Umbilical cord (tissue), 2 donors: ENCODE results near the gene UCK2. TPM values are rescaled to one million over a fixed set of nuclear protein-coding genes. Genes with fewer than 3 reads are reported as not detected.

Experiments
- DNase-seq: peaks from one replicate; pipeline ENCODE4 v3.0.0-alpha.2; 2015; ENCODE audit warnings: low spot score
- total RNA-seq: library from RNA; depleted of rRNA; stranded (reverse); fragments of >200 nt; gene quantifications from one replicate; pipeline ENCODE4 v1.2.3, GENCODE V29; 2014; ENCODE audit warnings: low replicate concordance; ENCODE audit not compliant: insufficient read depth

Gene UCK2
- total RNA-seq, 1 donor from 2014 or later, result 27.4 TPM

DNA sequence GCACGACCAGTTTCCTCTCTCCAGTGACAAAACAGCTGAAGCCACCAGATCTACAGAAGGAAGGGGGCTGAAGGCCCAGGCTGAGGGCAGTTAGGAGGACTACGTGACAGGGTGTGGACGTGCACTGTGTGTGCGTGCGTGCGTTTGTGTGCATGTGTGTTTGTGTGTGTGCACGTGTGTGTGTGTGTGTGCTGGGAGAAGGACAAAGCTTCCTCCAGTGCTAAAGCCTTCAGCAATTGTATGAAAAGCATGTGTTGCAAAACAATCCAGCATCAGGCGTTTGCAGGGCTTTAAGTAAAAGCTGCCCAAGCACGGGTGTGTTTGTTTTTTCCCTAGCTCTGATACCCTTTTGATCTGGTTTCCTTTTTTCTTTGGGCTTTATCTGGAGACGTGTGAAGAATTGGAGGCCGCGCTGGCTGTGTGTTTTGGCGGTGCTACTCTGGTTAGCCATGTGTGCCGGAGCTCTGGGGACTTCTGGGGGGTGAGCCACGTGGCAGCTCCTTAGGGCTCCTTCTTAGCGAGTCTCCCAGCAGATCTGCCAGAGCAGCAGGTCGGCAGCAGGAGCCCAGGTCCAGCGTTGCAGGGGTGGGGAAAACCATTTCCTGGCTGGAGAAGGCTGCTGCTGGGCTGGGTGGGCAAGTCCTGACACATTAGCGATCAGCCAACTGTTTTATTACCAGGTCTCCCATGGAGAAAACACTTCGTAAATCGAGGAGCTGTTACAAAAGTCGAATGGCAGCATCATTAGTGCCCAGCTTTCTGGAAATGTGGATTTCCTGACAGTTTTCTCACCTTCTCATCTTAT is 73.4 kb downstream of the UCK2 start:
- peak; percentile 66 for DNase-seq

DNA sequence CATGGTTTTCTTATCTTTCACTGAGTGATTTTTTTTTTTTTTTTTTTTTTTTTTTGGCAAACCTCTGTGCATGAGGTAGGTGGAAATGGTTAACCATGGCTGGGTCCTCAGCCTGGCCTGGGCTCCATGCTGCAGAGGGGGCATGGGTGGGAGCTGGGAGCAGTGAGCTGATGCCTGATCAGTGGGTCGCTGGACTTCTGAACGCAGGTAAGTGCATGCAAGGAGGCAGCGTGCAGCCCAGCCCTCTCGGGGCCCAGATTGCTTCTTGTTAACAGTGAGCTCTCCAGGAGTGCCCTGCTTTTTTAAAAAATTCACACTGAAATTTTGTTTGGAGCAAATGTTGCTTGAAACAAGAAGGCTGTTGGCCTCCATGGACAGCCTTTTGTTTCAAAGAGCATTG is 75.2 kb downstream of the UCK2 start:
- no peak for DNase-seq

DNA sequence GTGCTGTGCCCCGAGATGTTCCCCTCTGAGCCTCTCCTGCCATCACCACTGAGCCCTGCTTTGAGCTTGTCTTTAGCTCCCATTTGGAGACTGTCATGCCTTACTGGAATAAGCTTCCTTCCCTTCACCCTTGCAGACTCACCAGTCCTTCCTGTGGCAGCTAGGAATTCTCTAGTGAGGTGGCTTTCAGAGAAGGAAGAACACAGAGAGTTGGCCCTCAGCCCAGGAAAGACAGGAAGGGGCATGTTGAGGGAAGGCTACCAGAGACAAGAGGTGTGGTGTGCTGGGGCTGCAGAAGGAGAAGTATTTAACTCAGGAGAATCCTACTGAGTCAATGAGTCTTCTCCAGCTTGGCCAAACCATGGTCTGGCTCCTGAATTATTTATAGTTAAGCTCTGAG is 76.3 kb downstream of the UCK2 start:
- no peak for DNase-seq

DNA sequence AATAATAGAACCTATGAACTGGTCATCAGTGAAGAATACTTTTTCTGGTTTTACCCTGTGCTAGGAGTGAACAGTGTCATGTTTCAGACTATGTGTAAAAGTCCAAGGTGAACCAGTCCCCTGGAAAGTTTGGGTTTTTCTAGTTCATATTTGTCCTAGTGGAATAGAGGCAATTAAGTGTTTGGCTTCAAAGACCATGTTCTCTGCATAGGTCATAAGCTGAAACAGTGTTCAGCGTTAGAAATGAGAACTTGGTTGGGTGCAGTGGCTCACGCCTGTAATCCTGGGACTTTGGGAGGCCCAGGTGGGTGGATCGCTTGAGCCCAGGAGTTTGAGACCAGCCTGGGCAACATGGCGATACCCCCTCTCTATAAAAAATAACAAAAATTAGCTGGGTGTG is 77.5 kb downstream of the UCK2 start:
- no peak for DNase-seq

DNA sequence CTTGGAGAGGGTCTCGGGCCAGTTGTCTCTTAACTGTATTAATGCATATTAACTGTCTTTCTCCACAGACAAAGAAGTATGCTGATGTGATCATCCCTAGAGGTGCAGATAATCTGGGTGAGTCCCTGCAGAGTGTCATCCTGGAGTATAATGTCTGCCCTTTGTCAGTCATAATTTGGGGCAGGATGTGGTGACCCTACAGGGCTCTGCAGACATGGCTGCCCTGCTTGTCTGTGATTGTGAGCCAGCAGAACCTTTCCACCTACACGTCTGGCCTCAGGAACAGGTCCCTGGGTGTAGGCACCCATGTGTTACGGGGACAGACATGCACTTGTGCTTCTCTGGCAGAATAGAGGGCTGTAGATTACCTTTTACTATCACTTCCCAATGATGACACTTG is 78.4 kb downstream of the UCK2 start:
- DNase-seq, result no peak

DNA sequence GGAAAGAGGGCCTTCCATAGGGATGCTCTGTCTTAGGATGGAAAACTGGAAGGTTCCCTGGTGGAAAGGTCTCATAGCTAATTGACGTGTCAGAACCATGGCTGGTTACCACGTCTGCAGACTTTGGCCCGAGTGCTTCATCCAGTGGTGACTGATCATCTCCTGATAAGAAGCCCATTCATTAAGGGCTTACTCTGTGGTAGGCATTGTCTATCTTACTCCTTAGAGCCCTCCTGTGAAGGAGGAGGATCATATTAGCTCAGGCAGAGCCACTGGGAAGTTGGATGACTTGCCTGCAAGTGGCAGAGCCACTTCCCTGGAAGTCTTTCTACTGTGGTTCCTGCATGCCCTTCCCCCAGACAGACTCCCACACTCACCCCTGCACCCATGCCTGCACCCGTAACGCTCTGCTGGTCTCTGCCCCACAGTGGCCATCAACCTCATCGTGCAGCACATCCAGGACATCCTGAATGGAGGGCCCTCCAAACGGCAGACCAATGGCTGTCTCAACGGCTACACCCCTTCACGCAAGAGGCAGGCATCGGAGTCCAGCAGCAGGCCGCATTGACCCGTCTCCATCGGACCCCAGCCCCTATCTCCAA is 79.9 kb downstream of the UCK2 start:
- no peak for DNase-seq

DNA sequence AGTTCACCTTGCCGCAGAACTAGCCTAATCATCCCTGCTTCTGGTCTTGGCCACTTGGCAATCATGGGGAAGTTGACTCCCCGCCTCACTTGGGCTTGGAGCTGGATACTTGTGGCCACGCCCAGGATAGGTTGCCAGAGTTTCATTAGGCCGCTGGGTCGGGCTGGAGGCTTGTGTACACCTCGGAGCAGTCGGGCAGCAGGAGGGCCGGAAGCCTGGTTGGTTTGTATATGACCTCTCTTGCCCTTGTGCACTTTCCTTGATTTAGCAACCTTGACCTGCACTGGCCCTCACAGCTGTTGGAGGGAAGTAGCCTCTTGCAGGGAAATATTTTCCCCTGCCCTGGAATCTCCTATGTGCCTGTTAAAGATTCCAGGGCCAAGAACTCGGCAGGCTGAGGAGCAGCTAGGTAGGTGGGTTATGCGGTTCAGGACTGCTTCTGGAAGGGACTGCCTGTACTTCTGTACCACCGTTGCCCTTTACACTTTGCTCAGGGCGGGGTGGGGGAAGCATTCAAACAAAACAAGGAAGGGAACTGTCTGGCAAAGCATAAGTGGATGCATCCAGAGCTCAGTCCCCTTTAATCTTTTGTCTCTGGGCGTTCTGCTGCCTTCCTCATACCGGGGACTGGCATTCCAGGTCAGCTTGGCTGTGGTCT is 83.5 kb downstream of the UCK2 start:
- no peak for DNase-seq

DNA sequence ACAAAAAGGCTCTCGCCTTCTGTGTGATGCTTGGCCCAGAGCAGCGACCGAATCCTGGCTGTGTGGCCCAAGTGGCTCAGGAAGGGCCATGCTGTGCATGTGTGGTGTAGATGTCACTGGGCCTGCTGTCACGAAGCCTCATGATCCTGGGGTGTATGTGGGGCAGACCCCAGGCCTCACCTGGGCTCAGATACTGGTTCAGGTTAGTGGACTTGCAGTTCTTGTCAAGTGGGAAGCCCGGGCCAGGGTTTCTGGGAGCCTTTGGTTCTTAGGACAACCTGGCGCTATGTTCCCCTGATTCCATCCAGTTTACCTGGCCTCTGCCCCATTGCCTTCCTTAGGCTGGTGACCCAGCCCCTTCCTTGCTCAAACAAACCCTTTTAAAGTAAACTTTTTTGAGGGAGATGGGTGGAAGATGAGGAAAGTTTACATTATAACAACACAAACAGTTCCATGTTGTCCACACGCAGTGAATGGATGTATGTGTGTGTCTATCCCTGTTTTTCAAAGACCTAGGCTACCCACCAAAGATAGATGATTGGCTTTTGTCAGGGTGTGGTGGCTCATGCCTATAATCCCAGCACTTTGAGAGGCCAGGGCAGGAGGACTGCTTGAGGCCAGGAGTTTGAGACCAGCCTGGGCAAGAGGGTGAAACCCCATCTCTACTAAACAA is 84.3 kb downstream of the UCK2 start:
- no peak for DNase-seq

DNA sequence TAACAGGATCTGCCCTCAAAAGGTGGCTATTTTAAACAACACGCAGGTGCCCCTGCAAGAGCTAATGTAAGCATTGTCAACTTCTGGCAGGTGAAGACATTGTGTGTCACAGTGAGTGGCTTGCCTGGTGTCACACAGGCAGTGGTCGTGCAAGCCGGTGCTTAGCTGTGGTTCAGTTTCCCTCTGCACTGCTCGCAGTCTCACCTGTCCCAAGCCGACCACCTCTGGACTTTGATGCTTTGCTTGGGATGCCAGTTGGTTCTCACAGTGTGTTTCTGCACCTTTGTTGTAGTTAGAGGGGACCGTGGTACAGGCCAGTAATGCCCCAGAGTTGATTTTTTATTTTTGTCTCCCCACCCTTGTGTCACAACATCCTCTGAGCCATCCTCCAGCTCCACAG is 85.2 kb downstream of the UCK2 start:
- no peak for DNase-seq

DNA sequence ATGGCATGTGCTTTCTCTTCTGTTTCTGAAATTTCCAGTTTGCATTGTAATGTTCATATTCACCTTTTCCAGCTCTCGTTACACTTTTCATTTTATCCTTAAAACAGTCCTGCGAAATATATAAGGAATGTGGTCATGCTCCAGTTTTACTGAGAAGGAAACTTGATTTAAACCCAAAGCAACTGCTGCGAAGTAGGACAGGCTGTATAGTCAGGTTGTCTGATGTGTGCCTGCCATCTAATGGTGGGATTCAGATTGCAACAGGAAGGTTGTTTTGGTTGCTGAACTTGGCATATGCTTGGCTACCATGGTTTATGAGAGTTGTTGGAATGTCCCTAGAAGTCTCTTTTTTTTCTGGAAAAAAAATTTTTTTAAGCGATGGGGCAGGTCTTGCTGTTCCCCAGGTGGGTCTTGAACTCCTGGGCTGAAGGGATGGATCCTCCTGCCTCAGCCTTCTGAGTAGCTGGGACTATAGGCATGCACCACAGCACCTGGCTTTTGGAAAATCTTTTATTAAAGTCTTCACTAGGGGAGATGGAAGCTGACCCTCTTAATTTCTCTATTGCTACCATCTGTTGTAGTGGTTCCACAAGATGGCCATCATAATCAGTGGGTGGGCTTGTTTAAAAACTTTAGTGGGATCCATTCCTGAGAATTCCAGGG is 86.9 kb downstream of the UCK2 start:
- DNase-seq, result peak; percentile 86

DNA sequence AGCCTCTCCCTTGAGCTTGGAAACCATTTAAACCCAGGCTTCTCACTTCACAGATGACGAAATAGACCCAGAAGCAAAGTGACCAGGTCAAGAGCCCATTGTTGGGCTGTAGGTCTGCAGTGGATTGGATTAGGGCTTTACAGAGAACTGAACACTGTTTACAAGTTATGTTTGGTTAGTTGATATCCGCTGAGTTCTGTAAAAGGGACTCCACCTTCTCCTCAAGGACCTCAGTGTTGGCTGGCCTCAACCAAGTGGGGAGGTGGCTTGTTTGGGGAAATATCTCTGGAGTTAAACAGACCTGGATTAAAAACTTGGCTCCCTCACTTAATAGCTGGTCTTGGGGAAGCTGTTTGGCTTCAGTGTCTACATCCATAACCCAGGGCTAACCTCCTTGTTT is 88.1 kb downstream of the UCK2 start:
- no peak for DNase-seq

DNA sequence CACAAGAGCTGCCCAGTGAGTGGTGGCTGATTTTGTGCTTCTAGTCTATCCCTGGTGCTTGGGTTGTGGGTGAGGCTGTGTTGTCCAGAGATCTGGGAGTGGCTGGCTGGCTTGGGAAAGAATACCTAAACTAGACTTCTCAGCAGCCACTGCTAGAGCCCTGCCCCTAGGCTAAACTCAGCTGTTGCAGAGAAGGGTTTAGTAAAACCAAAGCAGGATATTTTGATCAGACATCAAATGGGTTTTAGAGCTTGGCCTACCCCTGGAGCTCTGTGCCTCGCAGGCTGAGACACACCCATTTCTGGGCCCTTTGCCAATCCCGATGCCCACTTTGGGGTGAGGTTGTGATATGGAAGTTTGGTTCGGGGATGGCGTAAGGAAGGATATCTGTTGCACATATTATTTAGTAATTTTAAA is 88.5 kb downstream of the UCK2 start:
- no peak for DNase-seq

DNA sequence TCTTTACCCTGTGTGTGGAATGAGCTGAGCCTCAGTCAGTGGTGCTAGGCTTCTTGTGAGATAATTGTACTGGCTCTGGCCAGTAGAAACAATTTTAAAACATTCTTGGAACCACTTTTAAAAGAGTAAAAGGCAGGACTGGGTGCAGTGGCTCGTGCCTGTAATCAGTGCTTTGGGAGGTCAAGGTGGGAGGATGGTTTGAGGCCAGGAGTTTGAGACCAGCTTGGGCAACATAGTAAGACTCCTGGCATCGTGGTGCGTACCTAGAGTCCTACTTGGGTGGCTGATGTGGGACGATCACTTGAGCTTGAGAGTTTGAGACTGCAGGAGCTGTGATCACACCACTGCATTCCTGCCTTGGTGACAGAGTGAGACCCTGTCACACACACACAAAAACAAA is 89.8 kb downstream of the UCK2 start:
- no peak for DNase-seq

DNA sequence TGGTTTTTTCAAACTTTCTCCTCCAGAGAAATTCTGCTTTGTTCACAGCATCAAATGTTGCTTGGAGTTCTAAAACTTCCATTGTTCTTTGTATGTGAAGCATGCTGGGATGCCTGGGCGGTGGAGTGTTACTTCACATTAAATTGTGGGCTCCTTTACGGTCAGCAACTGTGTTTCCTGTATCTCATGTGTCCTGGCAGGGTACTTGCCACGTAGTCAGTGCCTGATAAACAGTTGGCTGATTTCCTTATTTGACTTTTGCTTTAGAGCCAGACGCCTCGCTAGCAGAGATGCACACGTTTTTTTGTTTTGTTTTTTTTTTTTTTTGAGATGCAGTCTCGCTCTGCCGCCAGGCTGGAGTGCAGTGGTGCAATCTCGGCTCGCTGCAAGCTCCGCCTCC is 96.7 kb downstream of the UCK2 start:
- no peak for DNase-seq

DNA sequence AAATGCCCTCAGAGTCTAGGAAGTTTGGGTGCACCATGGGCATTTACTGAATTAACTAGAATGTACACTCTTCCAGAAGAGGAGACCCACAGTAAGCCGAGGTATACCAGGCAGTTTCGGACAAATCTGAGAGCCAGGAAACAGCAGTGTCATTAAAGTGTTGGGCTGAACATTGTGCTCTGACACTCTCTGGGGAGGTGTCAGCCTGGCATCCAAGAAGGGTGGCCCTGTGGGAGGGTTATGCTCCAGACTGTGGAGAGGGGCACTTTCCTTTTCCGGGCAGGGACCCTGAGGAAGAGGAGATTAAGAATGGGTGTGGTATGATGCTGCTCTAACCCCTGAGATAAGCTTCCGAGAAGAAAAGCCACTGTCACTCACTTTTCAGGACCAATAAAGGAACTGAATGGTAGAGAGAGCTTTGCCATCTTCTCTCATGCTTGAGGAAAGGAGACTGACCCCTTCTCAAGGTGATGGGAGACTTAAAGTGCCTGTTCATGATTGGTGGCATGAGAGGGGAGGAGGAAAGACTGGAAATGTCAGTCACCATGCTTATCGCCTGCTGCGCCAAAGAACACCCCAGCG is 98.2 kb downstream of the UCK2 start:
- no peak for DNase-seq

DNA sequence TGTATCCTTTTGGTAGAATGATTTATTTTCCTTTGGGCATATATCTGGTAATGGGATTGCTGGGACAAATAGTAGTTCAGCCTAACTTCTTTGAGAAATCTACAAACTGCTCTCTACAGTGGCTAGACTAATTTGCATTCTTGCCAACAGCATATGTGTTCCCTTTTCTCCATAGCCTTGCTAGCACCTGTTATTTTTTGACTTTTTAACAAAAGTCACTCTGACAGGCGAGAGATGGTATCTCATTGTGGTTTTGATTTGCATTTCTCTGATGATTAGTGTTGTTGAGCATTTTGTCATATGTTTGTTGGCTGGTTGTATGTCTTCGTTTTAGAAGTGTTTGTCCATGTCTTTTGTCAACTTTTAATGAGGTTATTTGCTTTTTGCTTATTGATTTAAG is 99.8 kb downstream of the UCK2 start:
- DNase-seq, result no peak

DNA sequence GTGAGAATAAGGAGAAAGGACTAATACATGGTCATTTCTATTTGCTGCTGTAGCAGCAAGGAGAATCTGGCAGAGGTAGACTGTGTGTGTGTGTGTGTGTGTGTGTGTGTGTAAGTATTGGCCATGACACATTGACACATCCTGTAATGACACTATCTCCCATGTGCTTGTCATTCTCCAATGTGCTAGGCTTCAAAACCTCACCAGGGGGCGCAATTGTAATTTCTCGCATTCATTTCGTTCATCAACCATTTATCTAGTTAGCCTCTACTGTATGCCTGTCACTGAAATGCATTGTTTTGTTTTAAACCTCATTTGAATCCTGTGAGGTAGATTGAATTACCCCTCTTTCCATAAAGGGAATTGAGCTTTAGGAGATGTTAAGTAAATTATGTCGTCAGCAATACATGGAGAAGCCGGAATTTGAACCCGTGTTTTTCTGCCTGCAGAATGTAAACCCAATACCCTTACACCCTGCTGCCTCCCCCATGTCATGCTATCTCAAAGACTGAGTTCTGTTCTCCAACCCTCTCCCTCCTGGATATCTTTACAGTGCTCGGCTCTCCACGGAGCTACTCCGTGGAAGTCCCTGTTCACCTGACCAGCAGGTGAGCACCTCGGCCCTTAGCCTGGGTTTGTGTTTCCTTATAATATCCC is 100.8 kb downstream of the UCK2 start:
- DNase-seq, result peak; percentile 12

DNA sequence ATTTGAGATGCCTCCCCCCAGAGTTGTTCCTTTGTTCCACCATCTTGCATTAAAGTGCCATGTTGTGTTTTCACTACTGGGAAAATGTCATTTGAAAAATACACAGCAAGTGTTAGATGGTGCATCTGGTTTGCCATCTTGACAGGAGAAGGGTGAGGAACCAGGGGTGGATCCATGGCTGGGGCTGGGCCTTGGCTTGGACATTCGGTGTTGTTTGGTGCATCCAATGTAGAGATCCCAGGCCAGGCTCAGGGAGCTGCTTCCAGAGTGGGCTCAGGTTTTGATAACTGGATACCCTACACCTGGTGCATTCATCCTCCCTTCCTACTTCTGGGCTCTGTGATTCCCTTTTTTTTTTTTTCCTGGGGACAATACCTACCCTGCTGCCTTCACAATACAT is 103.5 kb downstream of the UCK2 start:
- no peak for DNase-seq

DNA sequence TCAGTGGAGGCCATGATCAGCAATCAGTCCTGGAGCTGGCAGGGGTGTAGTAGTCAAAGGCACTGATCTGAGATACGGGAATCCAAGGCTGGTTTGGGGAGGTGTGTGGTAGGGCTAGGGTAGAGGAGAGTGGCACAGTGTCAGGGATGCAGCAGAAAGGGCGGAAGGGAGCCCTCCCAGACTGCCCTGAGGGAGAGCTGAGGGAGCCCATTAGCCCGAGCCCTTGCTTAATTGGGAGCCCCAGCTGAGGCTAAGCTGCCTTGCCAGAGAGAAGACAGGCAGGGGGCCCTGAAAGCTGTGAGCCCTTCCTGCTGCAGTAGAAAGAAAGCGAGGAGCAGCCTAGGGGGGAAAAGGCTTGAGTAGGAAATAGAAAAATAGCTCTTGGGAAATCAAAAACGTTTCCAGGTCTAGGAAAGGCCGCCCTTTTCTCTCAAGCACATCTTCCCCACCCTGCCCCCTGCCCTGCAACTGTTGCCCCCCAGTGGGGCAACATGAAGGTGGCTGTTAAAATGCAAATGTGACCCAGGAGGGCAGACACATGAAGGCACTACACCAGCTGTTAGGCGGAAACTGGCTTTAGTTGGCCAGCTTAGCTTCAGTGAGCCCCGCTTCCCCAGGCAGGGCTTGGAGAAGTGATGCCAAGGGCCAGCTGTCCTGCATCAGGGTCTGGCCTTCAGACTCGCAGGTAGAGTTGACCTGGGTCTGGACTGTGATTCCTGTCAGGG is 106.2 kb downstream of the UCK2 start:
- DNase-seq, result no peak

DNA sequence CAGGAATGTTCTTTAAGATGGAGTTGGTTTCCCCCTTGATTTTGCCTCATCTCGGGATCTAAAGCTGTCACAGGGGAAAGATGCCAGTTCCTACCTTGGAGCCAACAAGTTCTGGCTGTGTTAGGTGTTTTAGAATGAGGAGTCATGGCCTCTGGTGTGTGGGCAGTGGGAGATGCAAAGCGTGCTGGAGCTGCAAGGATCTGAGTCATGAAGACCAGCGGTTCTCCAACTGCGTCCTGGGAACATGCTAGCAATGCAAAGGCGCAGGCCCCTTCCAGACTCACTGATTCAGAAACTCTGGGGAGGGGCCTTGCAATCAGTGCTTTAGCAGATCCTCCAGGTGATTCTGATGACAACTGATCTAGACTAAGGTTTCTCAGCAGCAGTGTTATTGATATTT is 109.1 kb downstream of the UCK2 start:
- no peak for DNase-seq
